H1 (cell line): Measurements from ENCODE around the gene PDZD4. TPM values are rescaled to one million over a fixed set of nuclear protein-coding genes. Genes with fewer than 3 reads are reported as not detected.

Source experiments
- CTCF ChIA-PET: fragments of 300-600 bp; sonication (Branson Sonifier 250); formaldehyde crosslinking; loops from one replicate; lab custom pipeline; 2021; ENCODE audit not compliant: partially characterized antibody; lab: Charles Lee
- POLR2A ChIA-PET: fragments of 300-600 bp; sonication (Branson Sonifier 250); formaldehyde crosslinking; loops from one replicate; lab custom pipeline; 2021; ENCODE audit warnings: inconsistent platforms; ENCODE audit not compliant: partially characterized antibody; lab: Charles Lee
- DNase-seq, 2 experiments: peaks; one replicate each; pipeline versions ENCODE4 v3.0.0 to v3.0.0-alpha.2; 2010 to 2022; ENCODE audit warnings: low spot score in 2 of 2, low read depth in 1 of 2, mixed read lengths in 1 of 2
- FAIRE-seq: peaks from 2 replicates; lab custom pipeline; 2011; peaks lifted over from hg19 to GRCh38; lab: Jason Lieb, UNC
- H2AFZ ChIP-seq: 2 replicates; pipeline ENCODE4 v1.8.1; 2012; ENCODE audit warnings: low read length, inconsistent platforms
- H2AK5ac ChIP-seq: 2 replicates; pipeline ENCODE4 v1.6.1; 2013; ENCODE audit warnings: low read depth, low read length
- H2BK120ac ChIP-seq: replicated peaks from 2 replicates; pipeline ENCODE3; 2013; ENCODE audit warnings: low read depth, low read length, inconsistent platforms
- H2BK12ac ChIP-seq: 2 replicates; pipeline ENCODE4 v1.6.1; 2013; ENCODE audit warnings: low read depth, low read length
- H2BK15ac ChIP-seq: 2 replicates; pipeline ENCODE4 v1.6.1; 2013; ENCODE audit warnings: low read length
- H2BK20ac ChIP-seq: 2 replicates; pipeline ENCODE4 v1.6.1; 2013; ENCODE audit warnings: low read length
- H2BK5ac ChIP-seq: 2 replicates; pipeline ENCODE4 v1.6.1; 2013; ENCODE audit warnings: low read depth, low read length
- H3K14ac ChIP-seq: 2 replicates; pipeline ENCODE4 v1.6.1; 2013; ENCODE audit warnings: inconsistent platforms; ENCODE audit not compliant: insufficient read length
- H3K18ac ChIP-seq: 2 replicates; pipeline ENCODE4 v1.6.1; 2013; ENCODE audit warnings: low read length; ENCODE audit errors: extremely low read depth
- H3K23ac ChIP-seq: 2 replicates; pipeline ENCODE4 v1.6.1; 2013; ENCODE audit warnings: inconsistent platforms; ENCODE audit not compliant: insufficient read length
- H3K23me2 ChIP-seq: 2 replicates; pipeline ENCODE4 v1.6.1; 2013; ENCODE audit warnings: low read depth, low read length
- H3K27ac ChIP-seq: 2 replicates; pipeline ENCODE4 v1.6.1; 2011; ENCODE audit warnings: low read depth, low read length, inconsistent platforms
- H3K27me3 ChIP-seq, 4 experiments: replicated peaks in 1 of 4; 1 replicate in 1 of 4; 2 replicates in 3 of 4; pipeline versions ENCODE4 v1.6.1 to v1.8.1; 2011 to 2013; ENCODE audit warnings: low read length in 3 of 4, mild to moderate bottlenecking in 3 of 4, inconsistent platforms in 2 of 4, mixed read lengths in 2 of 4, moderate library complexity in 1 of 4; ENCODE audit not compliant: control insufficient read depth in 3 of 4, insufficient read depth in 3 of 4; ENCODE audit errors: extremely low read depth in 1 of 4
- H3K36me3 ChIP-seq, 4 experiments: 2 replicates each; pipeline versions ENCODE4 v1.6.1 to v1.8.1; 2011 to 2013; ENCODE audit warnings: mild to moderate bottlenecking in 4 of 4, low read length in 3 of 4, moderate library complexity in 2 of 4, control low read depth in 1 of 4, inconsistent platforms in 1 of 4; ENCODE audit not compliant: insufficient read depth in 4 of 4, control insufficient read depth in 2 of 4
- H3K4ac ChIP-seq: replicated peaks from 2 replicates; pipeline ENCODE3; 2013; ENCODE audit warnings: low read length, low read depth, mixed read lengths, inconsistent platforms; ENCODE audit not compliant: insufficient read length
- H3K4me1 ChIP-seq, 4 experiments: replicated peaks in 1 of 4; 1 replicate in 1 of 4; 2 replicates in 3 of 4; pipeline versions ENCODE4 v1.6.1 to v1.8.1; 2011 to 2013; ENCODE audit warnings: low read length in 3 of 4, inconsistent platforms in 2 of 4, mixed read lengths in 1 of 4; ENCODE audit not compliant: insufficient read depth in 4 of 4, control insufficient read depth in 3 of 4
- H3K4me2 ChIP-seq, 2 experiments: 2 replicates each; pipeline versions ENCODE4 v1.6.1 to v1.8.1; 2011 to 2013; ENCODE audit warnings: low read depth in 2 of 2, low read length in 2 of 2, control low read depth in 1 of 2, inconsistent platforms in 1 of 2, mild to moderate bottlenecking in 1 of 2; ENCODE audit not compliant: insufficient read depth in 1 of 2
- H3K4me3 ChIP-seq, 4 experiments: fragments of 200-600, 300-600 bp in 1 of 4; sonication (generic), shearing (Covaris generic), sonication (Bioruptor Twin) in 1 of 4; 2 replicates each; pipeline versions ENCODE4 v1.5.1 to v1.8.1; 2011 to 2016; ENCODE audit warnings: low read length in 4 of 4, low read depth in 3 of 4, control low read depth in 2 of 4, inconsistent platforms in 2 of 4, mild to moderate bottlenecking in 2 of 4, mixed read lengths in 1 of 4, moderate library complexity in 1 of 4; ENCODE audit not compliant: insufficient read depth in 2 of 4; ENCODE audit errors: extremely low read depth in 1 of 4
- H3K56ac ChIP-seq: replicated peaks from 2 replicates; pipeline ENCODE3; 2013; ENCODE audit warnings: low read depth, mild to moderate bottlenecking, mixed read lengths, low read length, inconsistent platforms; ENCODE audit not compliant: insufficient read length
- H3K79me1 ChIP-seq: 2 replicates; pipeline ENCODE4 v1.6.1; 2013; ENCODE audit warnings: low read depth, low read length, control low read depth
- H3K79me2 ChIP-seq, 2 experiments: 2 replicates each; pipeline versions ENCODE4 v1.6.1 to v1.8.1; 2012 to 2013; ENCODE audit warnings: low read length in 2 of 2, mild to moderate bottlenecking in 2 of 2, inconsistent platforms in 1 of 2; ENCODE audit not compliant: insufficient read depth in 2 of 2, control insufficient read depth in 1 of 2
- H3K9ac ChIP-seq, 4 experiments: replicated peaks in 1 of 4; 1 replicate in 1 of 4; 2 replicates in 3 of 4; pipeline versions ENCODE4 v1.6.1 to v1.8.1; 2011 to 2013; ENCODE audit warnings: low read depth in 3 of 4, low read length in 3 of 4, control low read depth in 2 of 4, mild to moderate bottlenecking in 2 of 4, moderate library complexity in 2 of 4, inconsistent platforms in 1 of 4; ENCODE audit errors: extremely low read depth in 1 of 4
- H3K9me3 ChIP-seq, 2 experiments: 2 replicates each; pipeline versions ENCODE4 v1.6.1 to v1.8.1; 2012 to 2013; ENCODE audit warnings: mild to moderate bottlenecking in 2 of 2, moderate library complexity in 2 of 2, control low read depth in 1 of 2, inconsistent platforms in 1 of 2, low read depth in 1 of 2, low read length in 1 of 2, mixed read lengths in 1 of 2; ENCODE audit not compliant: insufficient read depth in 2 of 2
- H4K20me1 ChIP-seq, 2 experiments: replicated peaks in 1 of 2; 2 replicates each; pipeline versions ENCODE3 to v1.8.1; 2011 to 2013; ENCODE audit warnings: inconsistent platforms in 2 of 2, low read length in 2 of 2, mild to moderate bottlenecking in 1 of 2; ENCODE audit not compliant: insufficient read depth in 2 of 2, control insufficient read depth in 1 of 2
- H4K5ac ChIP-seq: 2 replicates; pipeline ENCODE4 v1.6.1; 2013; ENCODE audit warnings: low read length, low read depth, mixed read lengths, inconsistent platforms; ENCODE audit not compliant: insufficient read length
- H4K8ac ChIP-seq: 2 replicates; pipeline ENCODE4 v1.8.0; 2013; ENCODE audit warnings: mild to moderate bottlenecking, moderate library complexity, low read length, inconsistent platforms; ENCODE audit not compliant: insufficient read depth; ENCODE audit errors: extremely low read depth
- H4K91ac ChIP-seq: replicated peaks from 2 replicates; pipeline ENCODE3; 2013; ENCODE audit warnings: low read length, mixed read lengths, inconsistent platforms; ENCODE audit not compliant: insufficient read length
- CBX8 ChIP-seq: fragments of 300-800, 300-1000 bp; sonication (generic); IDR thresholded peaks from 2 replicates; pipeline ENCODE4 v1.7.1; 2016; ENCODE audit warnings: low read depth, low read length, borderline replicate concordance
- KDM5A ChIP-seq: fragments of 200-600 bp; IDR thresholded peaks from 2 replicates; pipeline ENCODE4 v1.7.1; 2012; ENCODE audit warnings: mild to moderate bottlenecking, low read length, inconsistent platforms, mixed read lengths
- WGBS, 2 experiments: shearing (Covaris generic) in 1 of 2; methylation state at CpG; one replicate each; pipeline versions ENCODE4 v1.1.6 to v1.1.7; 2013 to 2015; ENCODE audit warnings: low lambda C conversion rate in 2 of 2, mixed read lengths in 2 of 2, inconsistent platforms in 1 of 2, low coverage in 1 of 2, missing lambda C conversion rate in 1 of 2; ENCODE audit not compliant: insufficient replicate concordance in 2 of 2, insufficient coverage in 1 of 2, insufficient read length in 1 of 2; ENCODE audit errors: extremely low coverage in 1 of 2, missing lambda C conversion rate in 1 of 2; 5-methylcytosine and 5-hydroxymethylcytosine counted together
- polyA plus RNA-seq, 7 experiments: library from polyadenylated mRNA; depleted of rRNA in 3 of 7; stranded (reverse) in 5 of 7; unstranded in 2 of 7; fragments of >200 nt in 5 of 7; fragments of 200-250 nt in 2 of 7; gene quantifications; 1 replicate in 5 of 7; 2 replicates in 1 of 7; 4 replicates in 1 of 7; pipeline versions ENCODE4 v1.2.1 to v1.2.3, GENCODE V29; 2011 to 2013; ENCODE audit warnings: missing spikeins in 2 of 7, mixed read lengths in 2 of 7
- total RNA-seq: library from RNA; stranded (reverse); fragmentation: NEBNext Ultra II Directional; extraction: Animal tissue kit (Norgen Biotek cat#: 25700); gene quantifications from 2 replicates; pipeline ENCODE4 v1.2.1, GENCODE V29; 2021

The PDZD4 gene
- total and polyA plus RNA-seq, 2 of the 8 experiments (the other 6 are each of a cell fraction or from before 2014, with no cell fraction given): 45.8 to 169 TPM

GRCh38 chrX:153766098-153766817 lies 64.1 kb downstream of the PDZD4 start:
- CTCF ChIA-PET: interaction anchor here (0.6 to 2.3 kb wide), 12 partner anchors 12 to 182 kb away, joined by 3 to 7 read pairs (median 4); no protein-coding TSS in a partner anchor
- Histone ChIP-seq H2BK12ac (peak overlapping the region; percentile 27; the same call in 1 of the 2 replicates), H3K14ac (no peak overlapping the region), H2BK120ac (no peak overlapping the region), H4K5ac (no peak overlapping the region), H4K8ac (0 out of 2 replicates have a peak overlapping the region, but pooled peaks have one; percentile 14), H3K23me2 (no peaks in the 10 kb centered on the region), H3K4me1 (peaks cover 0 to 8% (median 4%) of the 10 kb centered on the region in 4 experiments; a peak in 5 of 7 replicates), H2BK5ac (no peak overlapping the region), H3K4me3 (no peak overlapping the region), H3K9me3 (no peaks in the 10 kb centered on the region), H3K18ac (peak overlapping the region; percentile 7; the same call in 1 of the 2 replicates), H2AFZ (no peak overlapping the region), H3K79me1 (no peaks in the 10 kb centered on the region), H3K79me2 (no peaks in the 10 kb centered on the region), H3K36me3 (no peaks in the 10 kb centered on the region), H3K4me2 (no peak overlapping the region), H3K27me3 (no peaks in the 10 kb centered on the region), H4K91ac (peak overlapping the region; percentile 54), H2BK20ac (no peak overlapping the region), H3K27ac (no peak overlapping the region), H3K4ac (no peak overlapping the region), H2BK15ac (no peak overlapping the region), H4K20me1 (no peaks in the 10 kb centered on the region), H3K9ac (no peak overlapping the region), H3K56ac (no peak overlapping the region), H3K23ac (no peak overlapping the region), H2AK5ac (no peak overlapping the region)
- no peak for DNase-seq
- WGBS, 2 experiments: 73% methylated on average over 2 of the region's 21 CpGs; no CpG with 5 or more reads in 1 of the 2 experiments
- POLR2A ChIA-PET: interaction anchor here (0.7 to 3.0 kb wide), 6 partner anchors 9 to 160 kb away, joined by 3 to 13 read pairs (median 3); partner anchors contain the start of gene ARHGAP4
- FAIRE-seq: no peak
- no peak for TF ChIP-seq KDM5A
- no peak for TF ChIP-seq CBX8
